H9 (cell line): ENCODE data around the gene MAD1L1. TPM values are rescaled to one million over a fixed set of nuclear protein-coding genes. Genes with fewer than 3 reads are reported as not detected.

Experiments used
- DNase-seq: peaks from one replicate; pipeline ENCODE4 v3.0.0-alpha.2; 2017
- H2AFZ ChIP-seq: one replicate; pipeline ENCODE4 v1.6.1; 2013; ENCODE audit warnings: mild to moderate bottlenecking, low read length, control low read depth, moderate library complexity
- H2AK5ac ChIP-seq: 2 replicates; pipeline ENCODE4 v1.6.1; 2013; ENCODE audit warnings: low read length, control low read depth, mixed read lengths; ENCODE audit not compliant: insufficient read length
- H2BK120ac ChIP-seq: one replicate; pipeline ENCODE4 v1.6.1; 2013; ENCODE audit warnings: low read depth, mild to moderate bottlenecking, low read length, control low read depth, inconsistent platforms; ENCODE audit not compliant: poor library complexity, severe bottlenecking
- H2BK12ac ChIP-seq: 2 replicates; pipeline ENCODE4 v1.6.1; 2013; ENCODE audit warnings: low read length, control low read depth, mixed read lengths, low read depth; ENCODE audit not compliant: insufficient read length
- H2BK15ac ChIP-seq: 2 replicates; pipeline ENCODE4 v1.6.1; 2013; ENCODE audit warnings: low read depth, low read length, control low read depth
- H2BK20ac ChIP-seq: one replicate; pipeline ENCODE4 v1.6.1; 2013; ENCODE audit warnings: low read depth, mild to moderate bottlenecking, low read length, control low read depth, inconsistent platforms; ENCODE audit not compliant: poor library complexity, severe bottlenecking
- H2BK5ac ChIP-seq: 2 replicates; pipeline ENCODE4 v1.6.1; 2013; ENCODE audit warnings: low read length, control low read depth, mixed read lengths; ENCODE audit not compliant: insufficient read length
- H3K14ac ChIP-seq: 2 replicates; pipeline ENCODE4 v1.6.1; 2013; ENCODE audit warnings: low read length, control low read depth; ENCODE audit not compliant: insufficient read depth
- H3K18ac ChIP-seq: 2 replicates; pipeline ENCODE4 v1.6.1; 2013; ENCODE audit warnings: low read depth, mild to moderate bottlenecking, mixed read lengths, low read length, control low read depth; ENCODE audit not compliant: insufficient read length
- H3K23ac ChIP-seq: 2 replicates; pipeline ENCODE4 v1.6.1; 2013; ENCODE audit warnings: low read length, control low read depth, mixed read lengths, low read depth; ENCODE audit not compliant: insufficient read length
- H3K23me2 ChIP-seq: 2 replicates; pipeline ENCODE4 v1.6.1; 2013; ENCODE audit warnings: low read depth, mild to moderate bottlenecking, mixed read lengths, low read length, control low read depth; ENCODE audit not compliant: insufficient read length, poor library complexity, severe bottlenecking
- H3K27ac ChIP-seq: 2 replicates; pipeline ENCODE4 v1.5.1; 2013; ENCODE audit warnings: low read length, control low read depth, mixed read lengths, low read depth; ENCODE audit not compliant: insufficient read length
- H3K27me3 ChIP-seq: 2 replicates; pipeline ENCODE4 v1.6.1; 2013; ENCODE audit warnings: low read length, control low read depth, inconsistent platforms; ENCODE audit not compliant: insufficient read depth
- H3K4ac ChIP-seq: 2 replicates; pipeline ENCODE4 v1.6.1; 2013; ENCODE audit warnings: low read depth, mild to moderate bottlenecking, control low read depth, inconsistent platforms, low read length, moderate library complexity
- H3K4me1 ChIP-seq: 2 replicates; pipeline ENCODE4 v1.6.1; 2013; ENCODE audit warnings: low read length, control low read depth, inconsistent platforms; ENCODE audit not compliant: insufficient read depth
- H3K4me2 ChIP-seq: 2 replicates; pipeline ENCODE4 v1.6.1; 2013; ENCODE audit warnings: low read length, control low read depth, mixed read lengths; ENCODE audit not compliant: insufficient read length, insufficient read depth
- H3K56ac ChIP-seq: 2 replicates; pipeline ENCODE4 v1.6.1; 2013; ENCODE audit warnings: low read depth, mild to moderate bottlenecking, mixed read lengths, low read length, control low read depth; ENCODE audit not compliant: insufficient read length
- H3K79me1 ChIP-seq: 2 replicates; pipeline ENCODE4 v1.6.1; 2013; ENCODE audit warnings: low read depth, mild to moderate bottlenecking, moderate library complexity, low read length, control low read depth, inconsistent platforms; ENCODE audit not compliant: insufficient read depth, poor library complexity, severe bottlenecking
- H3K79me2 ChIP-seq: 2 replicates; pipeline ENCODE4 v1.6.1; 2013; ENCODE audit warnings: low read length, control low read depth, inconsistent platforms; ENCODE audit not compliant: insufficient read depth
- H3K9ac ChIP-seq: 2 replicates; pipeline ENCODE4 v1.6.1; 2013; ENCODE audit warnings: low read length, control low read depth, mixed read lengths; ENCODE audit not compliant: insufficient read length; ENCODE audit errors: extremely low read depth
- H3K9me3 ChIP-seq: one replicate; pipeline ENCODE4 v1.6.1; 2013; ENCODE audit warnings: low read depth, low read length, inconsistent platforms; ENCODE audit not compliant: control insufficient read depth
- H3T11ph ChIP-seq: one replicate; pipeline ENCODE4 v1.6.1; 2013; ENCODE audit warnings: mild to moderate bottlenecking, low read length, control low read depth, inconsistent platforms
- H4K20me1 ChIP-seq: one replicate; pipeline ENCODE4 v1.6.1; 2013; ENCODE audit not compliant: control insufficient read depth, insufficient read length, insufficient read depth
- H4K5ac ChIP-seq: 2 replicates; pipeline ENCODE4 v1.6.1; 2013; ENCODE audit warnings: low read depth, mild to moderate bottlenecking, mixed read lengths, low read length, control low read depth; ENCODE audit not compliant: insufficient read length
- H4K8ac ChIP-seq: replicated peaks from 2 replicates; pipeline ENCODE4 v1.6.1; 2013; ENCODE audit warnings: low read length, control low read depth, mixed read lengths, low read depth; ENCODE audit not compliant: insufficient read length
- H4K91ac ChIP-seq: 2 replicates; pipeline ENCODE4 v1.6.1; 2013; ENCODE audit warnings: low read depth, mild to moderate bottlenecking, moderate library complexity, mixed read lengths, low read length, control low read depth; ENCODE audit not compliant: insufficient read length
- H3K27ac Mint-ChIP-seq, 3 experiments: 2 replicates in 2 of 3; 3 replicates in 1 of 3; pipeline ENCODE4 v1.8.0; 2020 to 2021; ENCODE audit warnings: mixed read lengths in 3 of 3, mild to moderate bottlenecking in 1 of 3, moderate library complexity in 1 of 3
- H3K27me3 Mint-ChIP-seq: 2 replicates; pipeline ENCODE4 v1.8.0; 2021; ENCODE audit warnings: low read depth, mild to moderate bottlenecking, moderate library complexity, mixed read lengths
- H3K36me3 Mint-ChIP-seq, 3 experiments: 2 replicates in 2 of 3; 3 replicates in 1 of 3; pipeline ENCODE4 v1.8.0; 2020 to 2021; ENCODE audit warnings: low read depth in 3 of 3, mixed read lengths in 3 of 3; ENCODE audit not compliant: insufficient read depth in 1 of 3
- H3K4me1 Mint-ChIP-seq, 2 experiments: 2 replicates each; pipeline ENCODE4 v1.8.0; 2020; ENCODE audit warnings: mixed read lengths in 2 of 2
- H3K4me3 Mint-ChIP-seq, 2 experiments: 2 replicates in 1 of 2; 3 replicates in 1 of 2; pipeline ENCODE4 v1.8.0; 2020 to 2021; ENCODE audit warnings: mild to moderate bottlenecking in 2 of 2, mixed read lengths in 2 of 2, moderate library complexity in 1 of 2
- H3K9me3 Mint-ChIP-seq, 2 experiments: 2 replicates in 1 of 2; 3 replicates in 1 of 2; pipeline ENCODE4 v1.8.0; 2020; ENCODE audit warnings: mild to moderate bottlenecking in 2 of 2, mixed read lengths in 2 of 2, moderate library complexity in 1 of 2
- WGBS: extraction: QIAGEN DNeasy Blood & Tissue Kit; methylation state at CpG from one replicate; pipeline ENCODE4 v1.1.7; 2013; ENCODE audit warnings: missing lambda C conversion rate, low lambda C conversion rate, mixed read lengths; ENCODE audit not compliant: insufficient read length; ENCODE audit errors: extremely low coverage; 5-methylcytosine and 5-hydroxymethylcytosine counted together
- total RNA-seq: library from RNA; stranded (reverse); gene quantifications from 2 replicates; pipeline ENCODE4 v1.2.1, GENCODE V29; 2021
- TF ChIP-seq, protein P1 (sequence below): fragments of 200-600 bp; sonication (generic); conservative IDR thresholded peaks from 3 replicates; pipeline ENCODE4 v1.8.0; 2021; ENCODE audit warnings: antibody characterized with exemption, mild to moderate bottlenecking

Gene MAD1L1
- total RNA-seq, 1 experiment from 2014 or later, result 39.0 TPM

DNA sequence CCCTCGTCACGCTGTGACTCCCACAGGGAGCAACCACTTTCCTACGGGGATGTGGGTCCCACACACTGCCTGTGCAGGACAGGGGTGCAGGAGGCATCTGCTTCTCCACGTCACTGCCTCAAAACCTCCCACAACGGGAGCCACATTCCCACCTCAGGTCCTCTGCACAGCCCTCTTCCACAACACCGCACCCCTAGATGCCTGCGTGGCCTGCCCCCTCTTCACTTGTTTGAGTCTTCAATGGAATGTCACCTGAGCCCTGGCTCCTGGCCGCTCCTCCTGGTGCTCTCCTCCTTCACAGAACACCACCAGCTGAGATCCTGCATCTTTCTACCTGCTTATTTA, 73.6 kb downstream of the MAD1L1 start:
- H2BK20ac ChIP-seq, result no peak overlapping the region
- TF ChIP-seq, protein P1, sequence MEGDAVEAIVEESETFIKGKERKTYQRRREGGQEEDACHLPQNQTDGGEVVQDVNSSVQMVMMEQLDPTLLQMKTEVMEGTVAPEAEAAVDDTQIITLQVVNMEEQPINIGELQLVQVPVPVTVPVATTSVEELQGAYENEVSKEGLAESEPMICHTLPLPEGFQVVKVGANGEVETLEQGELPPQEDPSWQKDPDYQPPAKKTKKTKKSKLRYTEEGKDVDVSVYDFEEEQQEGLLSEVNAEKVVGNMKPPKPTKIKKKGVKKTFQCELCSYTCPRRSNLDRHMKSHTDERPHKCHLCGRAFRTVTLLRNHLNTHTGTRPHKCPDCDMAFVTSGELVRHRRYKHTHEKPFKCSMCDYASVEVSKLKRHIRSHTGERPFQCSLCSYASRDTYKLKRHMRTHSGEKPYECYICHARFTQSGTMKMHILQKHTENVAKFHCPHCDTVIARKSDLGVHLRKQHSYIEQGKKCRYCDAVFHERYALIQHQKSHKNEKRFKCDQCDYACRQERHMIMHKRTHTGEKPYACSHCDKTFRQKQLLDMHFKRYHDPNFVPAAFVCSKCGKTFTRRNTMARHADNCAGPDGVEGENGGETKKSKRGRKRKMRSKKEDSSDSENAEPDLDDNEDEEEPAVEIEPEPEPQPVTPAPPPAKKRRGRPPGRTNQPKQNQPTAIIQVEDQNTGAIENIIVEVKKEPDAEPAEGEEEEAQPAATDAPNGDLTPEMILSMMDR, result no peak
- H3K79me1 ChIP-seq, result no peaks in the 10 kb centered on the region
- H3K23ac ChIP-seq, result no peak overlapping the region
- no peak overlapping the region for H2AFZ ChIP-seq
- peaks cover 3 to 5% of the 10 kb centered on the region in 2 experiments; a peak in 4 of 5 replicates for H3K9me3 Mint-ChIP-seq
- H4K5ac ChIP-seq, result no peak overlapping the region
- peaks cover 6 to 14% (median 10%) of the 10 kb centered on the region in 3 experiments; a peak in 5 of 7 replicates for H3K36me3 Mint-ChIP-seq
- H3T11ph ChIP-seq, result no peak overlapping the region
- H2BK15ac ChIP-seq, result no peak overlapping the region
- H3K56ac ChIP-seq, result no peak overlapping the region
- H3K4ac ChIP-seq, result no peak overlapping the region
- no peak overlapping the region for H3K4me2 ChIP-seq
- WGBS, result no CpG with 5 or more reads among the region's 8 CpGs
- H3K9me3 ChIP-seq, result no peaks in the 10 kb centered on the region
- peak overlapping the region; percentile 67 for H3K14ac ChIP-seq
- H3K23me2 ChIP-seq, result no peaks in the 10 kb centered on the region
- H4K91ac ChIP-seq, result no peak overlapping the region
- no peak for DNase-seq
- H3K9ac ChIP-seq, result no peak overlapping the region
- H2BK120ac ChIP-seq, result no peak overlapping the region
- no peak overlapping the region for H4K8ac ChIP-seq
- H2BK12ac ChIP-seq, result no peak overlapping the region
- H3K18ac ChIP-seq, result no peak overlapping the region
- no peaks in the 10 kb centered on the region for H3K79me2 ChIP-seq
- peaks cover 30 to 49% of the 10 kb centered on the region in 2 experiments for H3K4me1 Mint-ChIP-seq
- H3K4me3 Mint-ChIP-seq, result peak overlapping the region in 1 of 2 experiments; percentile 17; a peak in 2 of 5 replicates
- no peaks in the 10 kb centered on the region for H3K27me3 Mint-ChIP-seq
- H3K4me1 ChIP-seq, result no peaks in the 10 kb centered on the region; the same call in 1 of the 2 replicates
- no peak overlapping the region for H2BK5ac ChIP-seq
- no peaks in the 10 kb centered on the region for H4K20me1 ChIP-seq
- peak overlapping the region; percentile 37 to 88 (median 76) for H3K27ac Mint-ChIP-seq
- no peak overlapping the region for H3K27ac ChIP-seq
- no peaks in the 10 kb centered on the region for H3K27me3 ChIP-seq
- no peak overlapping the region for H2AK5ac ChIP-seq
